ENCODE results near the gene TPP1. TPM values are rescaled to one million over a fixed set of nuclear protein-coding genes. Genes with fewer than 3 reads are reported as not detected.

Gene TPP1
- total and polyA plus RNA-seq, 2 experiments from 2014 or later: 68.4 to 185 TPM

DNA sequence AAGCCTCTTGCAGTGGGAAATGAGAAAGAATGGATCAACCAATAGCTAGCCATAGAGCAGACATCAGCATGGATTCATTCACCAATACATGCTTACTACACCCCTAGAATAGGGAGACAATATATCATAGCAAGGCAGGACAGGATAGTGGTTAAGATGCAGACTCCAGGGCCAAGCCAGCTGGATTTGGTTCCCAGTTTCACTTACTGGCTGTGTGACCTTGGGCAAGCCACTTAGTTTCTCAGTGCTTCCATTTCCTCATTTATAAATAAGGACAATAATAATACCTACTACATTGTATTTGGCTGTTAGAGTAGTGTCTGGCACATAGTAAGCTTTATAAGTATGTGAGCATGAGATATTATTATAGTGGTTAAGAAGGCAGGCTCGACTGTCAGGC is 29.3 kb upstream of the TPP1 start:
- H2AFZ ChIP-seq: no peak overlapping the region
- no peaks in the 10 kb centered on the region for H3K9me2 ChIP-seq (replicated peaks; ENCODE audit: insufficient read depth)
- H3K4me3 ChIP-seq: no peak overlapping the region
- TF ChIP-seq EZH2 (IDR thresholded peaks at IDR 0.05; ENCODE audit: borderline replicate concordance): no peak
- TF ChIP-seq EZH2phosphoT487 (IDR thresholded peaks at IDR 0.05; ENCODE audit: low read depth, severe bottlenecking, unreplicated experiment): no peak
- TF ChIP-seq, protein P1, sequence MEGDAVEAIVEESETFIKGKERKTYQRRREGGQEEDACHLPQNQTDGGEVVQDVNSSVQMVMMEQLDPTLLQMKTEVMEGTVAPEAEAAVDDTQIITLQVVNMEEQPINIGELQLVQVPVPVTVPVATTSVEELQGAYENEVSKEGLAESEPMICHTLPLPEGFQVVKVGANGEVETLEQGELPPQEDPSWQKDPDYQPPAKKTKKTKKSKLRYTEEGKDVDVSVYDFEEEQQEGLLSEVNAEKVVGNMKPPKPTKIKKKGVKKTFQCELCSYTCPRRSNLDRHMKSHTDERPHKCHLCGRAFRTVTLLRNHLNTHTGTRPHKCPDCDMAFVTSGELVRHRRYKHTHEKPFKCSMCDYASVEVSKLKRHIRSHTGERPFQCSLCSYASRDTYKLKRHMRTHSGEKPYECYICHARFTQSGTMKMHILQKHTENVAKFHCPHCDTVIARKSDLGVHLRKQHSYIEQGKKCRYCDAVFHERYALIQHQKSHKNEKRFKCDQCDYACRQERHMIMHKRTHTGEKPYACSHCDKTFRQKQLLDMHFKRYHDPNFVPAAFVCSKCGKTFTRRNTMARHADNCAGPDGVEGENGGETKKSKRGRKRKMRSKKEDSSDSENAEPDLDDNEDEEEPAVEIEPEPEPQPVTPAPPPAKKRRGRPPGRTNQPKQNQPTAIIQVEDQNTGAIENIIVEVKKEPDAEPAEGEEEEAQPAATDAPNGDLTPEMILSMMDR (IDR thresholded peaks at IDR 0.05; ENCODE audit: poor library complexity): no peak
- H3K79me2 ChIP-seq: peaks cover 67% of the 10 kb centered on the region
- whole genome bisulfite sequencing (ENCODE audit: low lambda C conversion rate, missing lambda C conversion rate): 93% methylated on average over 1 of the region's 1 CpG
- peaks cover 12% of the 10 kb centered on the region for H3K4me1 ChIP-seq (ENCODE audit: insufficient read depth)
- peak overlapping the region; percentile 98 for H3K27ac ChIP-seq
- no peaks in the 10 kb centered on the region for H3K9me3 ChIP-seq (ENCODE audit: low read depth)
- peaks cover 7% of the 10 kb centered on the region for H4K20me1 ChIP-seq (ENCODE audit: insufficient read depth, poor library complexity, severe bottlenecking)
- no peaks in the 10 kb centered on the region for H3K36me3 ChIP-seq (replicated peaks; ENCODE audit: insufficient read depth, low read depth)
- DNase-seq (ENCODE audit: low spot score): no peak
- no peaks in the 10 kb centered on the region for H3K27me3 ChIP-seq
- no peak overlapping the region for H3K4me2 ChIP-seq

DNA sequence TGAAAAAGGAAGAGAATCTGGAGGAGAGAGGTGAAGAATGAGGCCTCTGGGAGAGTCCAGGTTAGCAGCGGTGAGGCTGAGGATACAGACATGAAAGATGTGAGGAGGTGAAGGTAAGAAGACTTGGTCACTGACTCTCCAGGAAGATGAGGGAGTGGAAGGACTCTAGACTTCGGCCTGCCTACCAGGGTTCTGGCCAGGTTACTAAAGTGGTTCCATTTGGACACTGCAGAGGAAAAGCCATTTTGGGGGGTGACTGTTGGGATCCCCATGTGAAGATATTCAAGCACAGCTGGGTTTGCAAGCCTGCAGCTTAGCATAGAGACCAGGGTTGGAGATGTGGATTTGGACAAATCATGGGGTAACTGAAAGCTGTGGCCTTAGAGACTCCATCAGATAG is 28.6 kb upstream of the TPP1 start:
- H3K27me3 ChIP-seq: no peaks in the 10 kb centered on the region
- WGBS (ENCODE audit: low lambda C conversion rate, missing lambda C conversion rate): 97% methylated on average over 2 of the region's 2 CpGs
- no peaks in the 10 kb centered on the region for H3K9me2 ChIP-seq (replicated peaks; ENCODE audit: insufficient read depth)
- H4K20me1 ChIP-seq (ENCODE audit: insufficient read depth, poor library complexity, severe bottlenecking): peaks cover 3% of the 10 kb centered on the region
- H3K36me3 ChIP-seq (replicated peaks; ENCODE audit: insufficient read depth, low read depth): no peaks in the 10 kb centered on the region
- H3K27ac ChIP-seq: peak overlapping the region; percentile 98
- H3K4me2 ChIP-seq: peak overlapping the region; percentile 64
- peaks cover 12% of the 10 kb centered on the region for H3K4me1 ChIP-seq (ENCODE audit: insufficient read depth)
- TF ChIP-seq EZH2 (IDR thresholded peaks at IDR 0.05; ENCODE audit: borderline replicate concordance) (no peak), EZH2phosphoT487 (IDR thresholded peaks at IDR 0.05; ENCODE audit: low read depth, severe bottlenecking, unreplicated experiment) (no peak)
- TF ChIP-seq, protein P1 (IDR thresholded peaks at IDR 0.05; ENCODE audit: poor library complexity): no peak
- H3K79me2 ChIP-seq: peaks cover 64% of the 10 kb centered on the region
- no peaks in the 10 kb centered on the region for H3K9me3 ChIP-seq (ENCODE audit: low read depth)
- DNase-seq (ENCODE audit: low spot score): no peak
- no peak overlapping the region for H2AFZ ChIP-seq
- H3K4me3 ChIP-seq: no peak overlapping the region

DNA sequence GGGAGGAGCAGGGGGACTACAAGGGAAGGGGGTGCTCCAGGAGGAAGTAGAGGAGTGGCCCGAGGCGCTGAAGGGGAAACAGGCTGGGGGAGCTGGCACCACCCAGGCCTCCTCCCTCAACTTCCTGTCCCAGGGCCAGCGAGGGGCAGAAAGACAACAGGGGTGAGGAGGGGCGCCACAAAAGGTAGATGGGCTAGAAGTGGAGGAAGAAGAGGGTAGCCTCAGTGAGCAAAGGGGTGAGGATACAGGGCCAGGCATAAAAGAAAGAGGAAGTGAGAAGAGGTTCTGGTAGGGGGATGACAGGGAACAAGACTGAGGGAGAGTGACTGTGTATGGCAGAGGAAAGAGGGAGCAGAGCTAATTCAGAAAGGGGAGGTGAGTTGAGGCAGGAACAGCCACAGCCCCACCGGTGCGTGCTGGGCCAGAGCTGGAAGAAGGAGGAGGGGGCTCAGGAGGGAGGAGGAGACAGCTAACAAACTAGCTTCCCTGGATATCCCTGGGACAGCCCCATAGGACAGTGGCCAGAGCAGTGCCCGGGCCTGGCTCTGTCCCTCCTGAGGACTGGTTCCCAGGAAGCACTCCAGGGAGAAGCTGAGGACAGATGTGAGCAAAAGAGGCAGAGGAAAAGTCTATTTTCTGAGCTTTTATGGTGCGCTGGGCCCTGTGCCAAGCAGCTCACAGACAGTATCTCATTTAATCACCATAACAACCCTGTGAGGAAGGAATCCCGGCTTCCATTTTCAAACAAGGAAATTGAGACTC is 27.9 kb upstream of the TPP1 start:
- Histone ChIP-seq H4K20me1 (ENCODE audit: insufficient read depth, poor library complexity, severe bottlenecking) (peaks cover 2% of the 10 kb centered on the region), H2AFZ (no peak overlapping the region), H3K4me1 (ENCODE audit: insufficient read depth) (peaks cover 12% of the 10 kb centered on the region), H3K79me2 (peaks cover 60% of the 10 kb centered on the region), H3K27me3 (no peaks in the 10 kb centered on the region), H3K4me2 (peak overlapping the region; percentile 64), H3K4me3 (no peak overlapping the region), H3K27ac (peak overlapping the region; percentile 98), H3K9me3 (ENCODE audit: low read depth) (no peaks in the 10 kb centered on the region), H3K36me3 (replicated peaks; ENCODE audit: insufficient read depth, low read depth) (no peaks in the 10 kb centered on the region), H3K9me2 (replicated peaks; ENCODE audit: insufficient read depth) (no peaks in the 10 kb centered on the region)
- WGBS (ENCODE audit: low lambda C conversion rate, missing lambda C conversion rate): 56% methylated on average over 8 of the region's 9 CpGs
- TF ChIP-seq, protein P1 (IDR thresholded peaks at IDR 0.05; ENCODE audit: poor library complexity): no peak
- no peak for TF ChIP-seq EZH2phosphoT487 (IDR thresholded peaks at IDR 0.05; ENCODE audit: low read depth, severe bottlenecking, unreplicated experiment)
- no peak for TF ChIP-seq EZH2 (IDR thresholded peaks at IDR 0.05; ENCODE audit: borderline replicate concordance)
- peak; percentile 49 for DNase-seq (ENCODE audit: low spot score)
